GM19372 (cell line): ENCODE data around the gene BLACAT1.
A peak's percentile ranks its signal among the peaks of the same experiment; 100 is the strongest.
"Not testable (repeated sequence)": the region's sequence is repeated elsewhere in the genome, so short reads cannot be mapped to it uniquely, and the experiment has no call there.

Experiments
- ATAC-seq: cut with Tn5 transposase; IDR thresholded peaks from one replicate; pipeline ENCODE4 v1.9.1; 2021; ENCODE audit warnings: mild to moderate bottlenecking, low read depth, moderate library complexity; ENCODE audit not compliant: unreplicated experiment

BLACAT1 gene

DNA sequence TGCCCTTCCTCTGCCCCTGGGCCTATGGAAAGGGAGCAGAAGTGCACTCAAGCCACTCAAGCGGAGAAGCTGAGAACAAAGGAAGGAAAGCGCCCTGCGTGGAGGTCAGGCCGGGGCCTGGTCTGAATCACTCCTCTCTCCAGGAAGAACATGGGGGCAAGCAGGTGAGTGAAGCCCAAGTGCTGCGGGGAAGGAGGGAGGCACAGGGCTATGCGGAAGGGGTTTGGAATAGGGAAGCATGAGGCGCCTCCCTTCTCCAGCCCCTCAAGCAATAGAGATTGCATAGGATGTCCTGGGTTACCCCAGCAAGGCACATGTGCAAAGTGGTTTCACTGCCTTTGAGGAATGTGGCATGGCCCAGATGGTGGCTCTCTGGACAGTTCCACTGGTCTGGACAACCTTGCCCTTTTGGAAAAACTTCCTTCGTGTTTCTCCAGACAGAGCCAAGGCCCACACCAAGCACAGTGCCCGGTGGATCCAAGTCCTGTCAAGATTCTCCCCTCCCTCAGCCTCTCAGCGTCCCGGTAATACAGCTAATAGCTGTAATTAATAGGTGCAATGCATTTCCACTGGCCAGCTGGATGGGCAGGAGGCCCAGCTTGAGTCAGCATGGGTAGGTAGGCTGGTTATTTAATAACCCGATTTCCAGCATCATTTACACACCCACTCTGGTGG, 13.7 kb downstream of the BLACAT1 start:
- ATAC-seq: no peak

DNA sequence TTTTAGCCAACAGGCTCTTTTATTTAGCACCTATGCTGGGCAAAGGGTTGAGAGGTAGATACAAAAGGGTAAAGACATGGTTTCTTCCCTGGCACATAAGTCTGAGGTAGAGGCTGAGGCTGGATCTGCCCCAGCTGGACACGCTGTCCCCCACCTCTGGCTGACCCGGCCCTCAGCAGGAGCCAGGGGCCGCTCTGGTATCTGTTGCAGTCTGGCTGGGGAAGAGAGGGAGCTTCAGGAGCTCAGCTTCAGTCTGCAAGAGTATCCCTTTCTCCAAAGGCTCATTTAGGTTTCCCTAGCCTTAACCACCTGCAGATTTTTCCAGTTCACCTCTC, 14.2 kb downstream of the BLACAT1 start:
- no peak for ATAC-seq

GRCh38 chr1:205441318-205441633, 14.6 kb downstream of the BLACAT1 start:
- ATAC-seq: no peak

DNA sequence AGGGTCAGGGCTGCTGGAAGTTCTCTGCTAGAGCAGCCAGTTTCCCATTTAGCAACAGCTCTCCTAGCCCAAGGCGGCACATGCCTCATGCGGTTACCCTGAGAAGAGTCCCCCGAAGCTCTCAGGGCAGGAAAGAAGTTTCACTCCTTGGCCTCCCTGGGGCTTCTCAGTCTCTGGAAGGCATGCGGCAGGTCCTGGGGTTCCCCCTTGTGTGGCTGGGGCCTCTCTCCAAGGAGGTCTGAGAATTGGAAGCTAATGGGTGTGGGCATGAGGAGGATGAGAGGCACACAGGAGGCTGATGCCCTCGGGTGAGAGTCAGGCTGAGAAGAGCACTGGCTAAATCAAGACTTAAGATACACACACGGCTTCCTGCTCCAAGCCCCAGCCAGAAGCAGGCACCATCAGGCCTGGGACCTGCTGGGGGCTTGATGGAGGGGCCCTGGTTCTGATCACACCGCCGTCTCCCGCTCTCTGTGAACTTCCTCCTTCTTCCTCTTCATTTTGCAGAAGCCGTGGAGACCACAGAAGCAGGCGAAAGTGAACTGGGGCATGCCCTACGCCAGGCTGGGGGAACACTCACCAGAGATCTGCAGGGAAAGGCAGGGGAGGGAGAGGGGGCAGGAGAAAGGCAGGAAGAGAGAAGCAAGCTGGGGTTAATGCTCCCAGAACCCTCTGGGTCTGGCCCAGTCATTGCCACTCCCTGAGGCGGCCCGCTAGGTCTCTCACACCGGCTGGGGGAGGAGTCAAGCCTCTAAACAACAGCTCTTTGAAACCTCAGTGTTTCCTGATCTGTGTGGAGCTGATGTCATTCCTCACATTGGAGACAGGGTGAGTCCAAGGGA, 15.1 kb downstream of the BLACAT1 start:
- peak; percentile 83 for ATAC-seq

GRCh38 chr1:205440121-205440475, 15.7 kb downstream of the BLACAT1 start:
- no peak for ATAC-seq

- ATAC-seq: no peak
These were observed 17.4 kb downstream of the BLACAT1 start for GRCh38 chr1:205438213-205439158.

DNA sequence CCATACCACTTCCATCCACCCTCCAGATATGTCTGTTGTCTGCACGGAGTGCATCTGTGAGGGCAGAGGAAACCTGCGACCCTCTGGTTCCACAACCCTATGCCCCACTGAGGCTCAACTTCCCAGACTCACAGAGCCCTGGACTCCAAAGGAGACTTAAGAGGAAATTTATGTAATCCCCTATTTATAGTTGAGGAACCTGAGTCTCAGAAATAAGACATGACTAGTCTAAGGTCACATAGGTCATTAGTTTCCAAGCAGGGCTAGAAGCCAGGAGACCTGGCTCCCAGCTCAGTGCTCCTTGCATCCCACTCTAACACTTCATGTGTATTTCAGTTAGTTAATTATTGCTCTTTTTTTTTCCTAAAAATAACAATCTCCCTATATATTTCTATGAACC, 18.3 kb downstream of the BLACAT1 start:
- no peak for ATAC-seq

DNA sequence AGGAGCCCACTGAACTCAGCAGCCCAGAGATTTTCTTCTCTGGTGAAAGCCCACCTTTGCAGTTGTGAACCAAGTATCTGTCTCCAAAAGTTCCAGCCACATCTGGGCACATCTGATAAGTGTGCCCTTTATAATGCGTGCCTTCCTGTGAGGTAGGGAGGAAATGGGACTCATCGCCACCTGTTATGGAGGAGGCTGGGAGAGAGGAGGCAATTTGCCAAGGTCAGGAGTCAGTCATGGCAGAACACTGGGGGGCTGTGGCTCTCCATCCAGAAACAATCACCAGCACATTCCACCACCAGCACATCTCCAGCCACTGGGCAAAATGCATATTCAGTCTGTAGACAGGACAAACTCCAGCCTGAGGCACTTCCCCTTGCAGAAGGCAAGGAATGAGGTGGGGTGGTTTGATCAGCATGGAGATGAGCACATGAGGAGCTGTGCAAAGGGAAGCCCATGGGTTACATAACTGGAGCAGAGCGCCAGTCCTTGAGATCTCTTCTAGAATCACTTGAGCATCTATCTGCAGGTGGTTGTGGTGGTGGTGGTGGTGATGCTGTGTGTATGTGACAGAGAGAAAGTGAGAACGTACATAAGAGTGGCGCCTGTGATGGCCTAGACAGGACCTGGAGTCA, 19.0 kb downstream of the BLACAT1 start:
- no peak for ATAC-seq

DNA sequence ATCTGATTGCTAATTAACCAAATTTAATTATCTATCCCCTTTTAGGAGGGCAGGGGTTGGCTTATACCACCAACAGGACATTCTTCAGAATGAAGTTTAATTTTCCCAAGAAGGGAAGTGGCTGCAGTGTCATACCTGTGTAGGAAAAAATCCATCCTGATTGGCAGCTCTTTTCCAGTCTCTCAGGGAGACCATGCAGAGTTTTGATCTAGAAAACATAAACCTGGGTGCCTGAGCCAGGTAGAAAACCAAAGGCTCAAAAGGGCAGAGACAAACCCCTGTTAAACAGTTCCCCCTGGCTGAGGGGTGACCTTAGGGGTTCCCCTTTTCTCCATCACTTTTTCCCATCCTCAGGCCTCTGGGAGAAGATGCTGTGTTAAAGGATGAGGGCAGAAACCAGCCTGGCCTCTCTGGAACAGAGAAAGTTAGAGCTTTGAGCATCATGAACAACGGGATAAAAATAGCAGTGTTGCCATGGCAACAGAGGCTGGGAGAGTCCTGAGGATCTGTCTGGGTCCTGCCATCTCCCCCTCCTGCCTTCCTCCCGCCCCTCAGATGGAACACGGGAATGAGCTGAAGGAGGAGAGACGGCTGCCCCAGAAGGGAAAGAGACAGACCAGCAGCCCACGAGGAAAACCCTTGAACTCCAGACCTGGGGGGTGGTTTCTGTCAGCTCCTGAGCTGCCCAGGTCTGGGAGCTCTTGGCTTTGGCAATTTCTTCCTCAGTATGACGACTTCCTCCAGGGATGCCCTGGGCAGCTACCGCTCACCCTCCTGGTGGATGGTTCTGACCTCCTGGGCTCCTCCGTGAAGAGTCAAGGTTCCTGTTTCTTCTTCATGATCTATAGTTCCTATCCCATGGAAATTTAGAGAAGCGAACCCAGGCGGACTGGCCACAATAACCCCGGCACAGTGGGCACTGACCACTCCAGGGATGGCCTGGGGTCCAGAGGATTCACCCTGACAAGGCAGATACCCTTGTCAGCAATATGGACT, 20.0 kb downstream of the BLACAT1 start:
- ATAC-seq: no peak

DNA sequence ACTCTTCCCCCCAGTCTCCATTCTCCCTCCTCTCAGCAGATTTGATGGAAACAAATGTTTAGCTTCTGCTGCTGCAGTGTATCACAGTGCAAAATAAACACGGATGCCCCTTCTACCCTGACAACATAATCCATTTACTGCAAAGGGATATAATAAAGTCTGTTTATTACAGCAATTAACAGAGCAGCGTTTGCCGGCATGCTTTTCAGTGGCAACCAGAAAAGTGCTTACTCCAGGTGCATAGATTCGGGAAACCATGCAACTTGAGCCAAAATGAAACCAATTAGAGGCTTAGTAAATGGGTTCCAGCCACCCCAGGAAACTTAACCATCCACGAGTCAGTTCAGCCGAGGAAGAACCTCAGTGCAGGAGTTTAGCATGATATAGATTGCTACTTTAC, 21.1 kb downstream of the BLACAT1 start:
- ATAC-seq: no peak

GRCh38 chr1:205432692-205433091, 23.2 kb downstream of the BLACAT1 start:
- not testable (repeated sequence) for ATAC-seq

- no peak for ATAC-seq
These were observed 23.7 kb downstream of the BLACAT1 start for GRCh38 chr1:205432116-205432515.

- ATAC-seq: no peak
These were observed 25.0 kb downstream of the BLACAT1 start for GRCh38 chr1:205430696-205431305.

GRCh38 chr1:205429762-205430695, 25.8 kb downstream of the BLACAT1 start:
- no peak for ATAC-seq

- no peak for ATAC-seq
These were observed 30.8 kb downstream of the BLACAT1 start for GRCh38 chr1:205424901-205425600.

- no peak for ATAC-seq
These were observed 31.9 kb downstream of the BLACAT1 start for GRCh38 chr1:205423814-205424399.

DNA sequence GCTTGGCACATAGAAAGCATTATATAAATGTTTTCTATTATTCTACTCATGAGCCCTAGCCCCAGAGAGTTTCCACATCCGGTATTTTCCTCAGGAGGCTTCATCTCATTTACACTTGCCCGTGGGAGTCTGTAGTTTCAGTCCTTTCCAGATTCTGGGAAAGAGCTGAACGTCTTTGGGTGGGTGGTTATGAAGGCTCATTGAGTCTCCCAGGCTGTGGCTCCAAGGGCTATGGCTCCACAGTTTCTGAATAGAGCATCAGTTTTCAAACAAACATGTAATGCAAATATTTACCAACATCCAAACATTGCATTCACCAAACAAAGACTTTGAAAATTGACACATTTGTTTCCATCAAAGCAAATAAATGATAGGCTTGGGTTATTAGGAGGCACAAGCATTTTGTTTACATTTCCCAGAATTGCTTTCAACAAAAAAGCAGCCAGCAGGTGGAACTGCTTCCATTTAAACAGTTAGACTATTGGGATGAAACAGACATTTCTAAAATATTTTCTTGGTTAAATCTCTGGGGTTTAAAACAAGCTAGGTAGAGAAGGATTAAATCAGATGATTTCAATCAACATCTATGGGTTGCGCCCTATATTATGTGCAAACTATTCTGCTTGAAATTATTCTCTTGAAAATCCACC, 32.7 kb downstream of the BLACAT1 start:
- ATAC-seq: no peak
